HEK293 (cell line): ENCODE measurements around the gene DNASE1.

Source experiments
- CTCF ChIA-PET: fragments of 350-600 bp; formaldehyde crosslinking; extraction: SDS; loops from one replicate; lab custom pipeline; 2021; ENCODE audit warnings: antibody characterized with exemption; lab: Yijun Ruan, JAX
- POLR2A ChIA-PET: fragments of 300-600 bp; formaldehyde crosslinking; extraction: SDS; loops from one replicate; lab custom pipeline; 2020; ENCODE audit warnings: antibody characterized with exemption, inconsistent platforms; lab: Yijun Ruan, JAX
- H3K27ac ChIP-seq: fragments of 200-500 bp; sonication (Bioruptor generic); 2 replicates; pipeline ENCODE4 v1.5.1; 2014; ENCODE audit warnings: low read depth, low read length, control low read depth, inconsistent platforms; ENCODE audit errors: extremely low read depth
- H3K36me3 ChIP-seq, 2 experiments: fragments of 200-500 bp in 1 of 2; sonication (Bioruptor generic) in 1 of 2; 1 replicate in 1 of 2; 2 replicates in 1 of 2; pipeline ENCODE4 v1.5.1; 2014 to 2017; ENCODE audit warnings: inconsistent platforms in 2 of 2, low read length in 2 of 2; ENCODE audit not compliant: control insufficient read depth in 2 of 2, insufficient read depth in 1 of 2
- H3K4me1 ChIP-seq: fragments of 200-500 bp; sonication (Bioruptor generic); 2 replicates; pipeline ENCODE4 v1.5.1; 2014; ENCODE audit warnings: mild to moderate bottlenecking, low read length, inconsistent platforms; ENCODE audit not compliant: control insufficient read depth, insufficient read depth
- H3K4me3 ChIP-seq: 2 replicates; pipeline ENCODE4 v1.5.1; 2011; ENCODE audit warnings: low read depth, mild to moderate bottlenecking, control low read depth, low read length, moderate library complexity
- H3K9me3 ChIP-seq: fragments of 200-500 bp; sonication (Bioruptor generic); 2 replicates; pipeline ENCODE4 v1.5.1; 2014; ENCODE audit warnings: low read depth, low read length, inconsistent platforms; ENCODE audit not compliant: control insufficient read depth, insufficient read depth
- MEIS1 ChIP-seq: sonication (generic); formaldehyde crosslinking; IDR thresholded peaks from 2 replicates; pipeline ENCODE4 v1.8.1; 2022; ENCODE audit warnings: missing genetic modification reagents, mild to moderate bottlenecking, borderline replicate concordance
- ZNF121 ChIP-seq: fragments of 450-650 bp; formaldehyde crosslinking; IDR thresholded peaks from 2 replicates; pipeline ENCODE4 v1.5.1; 2016; ENCODE audit warnings: missing biosample characterization, missing genetic modification characterization
- ZNF211 ChIP-seq: fragments of 450-650 bp; formaldehyde crosslinking; IDR thresholded peaks from 2 replicates; pipeline ENCODE4 v1.5.1; 2016; ENCODE audit warnings: low read depth, missing biosample characterization, missing genetic modification characterization
- ZNF426 ChIP-seq: fragments of 450-650 bp; formaldehyde crosslinking; IDR thresholded peaks from 2 replicates; pipeline ENCODE4 v1.5.1; 2017; ENCODE audit warnings: missing biosample characterization, missing genetic modification characterization, mild to moderate bottlenecking, inconsistent platforms, moderate library complexity
- ZNF518A ChIP-seq: fragments of 450-650 bp; formaldehyde crosslinking; conservative IDR thresholded peaks from 2 replicates; pipeline ENCODE4 v1.5.1; 2016; ENCODE audit warnings: low read depth, missing biosample characterization, missing genetic modification characterization
- ZNF600 ChIP-seq: fragments of 450-650 bp; formaldehyde crosslinking; IDR thresholded peaks from 2 replicates; pipeline ENCODE4 v1.5.1; 2016; ENCODE audit warnings: missing biosample characterization, missing genetic modification characterization
- ZXDB ChIP-seq: fragments of 450-650 bp; formaldehyde crosslinking; IDR thresholded peaks from 2 replicates; pipeline ENCODE4 v1.5.1; 2016; ENCODE audit warnings: missing biosample characterization, missing genetic modification characterization
- TF ChIP-seq, protein P1 (sequence below): fragments of 450-650 bp; formaldehyde crosslinking; IDR thresholded peaks from 2 replicates; pipeline ENCODE4 v1.5.1; 2016; ENCODE audit warnings: missing biosample characterization, missing genetic modification characterization

Gene DNASE1

GRCh38 chr16:3672571-3673041, 18.1 kb downstream of the DNASE1 start:
- Histone ChIP-seq H3K4me3 (no peak overlapping the region), H3K27ac (no peak overlapping the region), H3K4me1 (no peaks in the 10 kb centered on the region), H3K9me3 (no peaks in the 10 kb centered on the region), H3K36me3 (peaks cover 8 to 84% of the 10 kb centered on the region in 2 experiments; a peak in 2 of 3 replicates)
- CTCF ChIA-PET: interaction anchor here (0.5 kb wide), 1 partner anchor 564 kb away, joined by 3 read pairs; no protein-coding TSS in a partner anchor
- POLR2A ChIA-PET: no interaction called here
- no peak for TF ChIP-seq ZNF211 (tag by site-specific recombination)

DNA sequence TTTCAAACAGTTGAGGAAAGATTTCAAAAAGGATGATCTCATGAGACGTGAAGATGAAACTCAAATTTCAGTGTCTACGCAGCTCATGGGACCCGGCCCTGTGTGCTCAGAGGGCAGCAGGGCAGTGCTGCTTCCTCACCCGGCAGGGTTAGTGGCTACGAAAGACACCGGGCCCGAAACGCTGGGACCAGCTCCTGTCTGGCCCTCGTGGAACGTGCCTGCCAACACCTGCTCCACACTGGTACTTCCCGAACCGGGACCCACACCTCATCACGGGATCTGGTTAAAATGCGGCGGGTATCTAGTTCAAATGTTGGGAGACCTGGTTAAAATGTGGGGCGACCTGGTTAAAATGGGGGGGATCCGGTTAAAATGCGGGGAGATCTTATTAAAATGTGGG, 18.7 kb downstream of the DNASE1 start:
- Histone ChIP-seq H3K4me3 (no peak overlapping the region), H3K27ac (no peak overlapping the region), H3K4me1 (no peaks in the 10 kb centered on the region), H3K9me3 (no peaks in the 10 kb centered on the region), H3K36me3 (peaks cover 3 to 90% of the 10 kb centered on the region in 2 experiments; a peak in 2 of 3 replicates)
- TF ChIP-seq, protein P1, sequence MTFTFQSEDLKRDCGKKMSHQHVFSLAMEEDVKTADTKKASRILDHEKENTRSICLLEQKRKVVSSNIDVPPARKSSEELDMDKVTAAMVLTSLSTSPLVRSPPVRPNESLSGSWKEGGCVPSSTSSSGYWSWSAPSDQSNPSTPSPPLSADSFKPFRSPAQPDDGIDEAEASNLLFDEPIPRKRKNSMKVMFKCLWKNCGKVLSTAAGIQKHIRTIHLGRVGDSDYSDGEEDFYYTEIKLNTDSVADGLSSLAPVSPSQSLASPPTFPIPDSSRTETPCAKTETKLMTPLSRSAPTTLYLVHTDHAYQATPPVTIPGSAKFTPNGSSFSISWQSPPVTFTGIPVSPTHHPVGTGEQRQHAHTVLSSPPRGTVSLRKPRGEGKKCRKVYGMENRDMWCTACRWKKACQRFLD: no peak
- no peak for TF ChIP-seq MEIS1 (CRISPR knock-in tag)
- no peak for TF ChIP-seq ZNF426 (tag by site-specific recombination)
- CTCF ChIA-PET: no interaction called here
- POLR2A ChIA-PET: no interaction called here

- H3K4me1 ChIP-seq: no peaks in the 10 kb centered on the region
- no peak overlapping the region for H3K27ac ChIP-seq
- no peak overlapping the region for H3K4me3 ChIP-seq
- H3K36me3 ChIP-seq: peaks cover under 1 to 89% of the 10 kb centered on the region in 2 experiments; a peak in 2 of 3 replicates
- ChIA-PET CTCF (interaction anchor here (0.9 kb wide), 1 partner anchor 9 kb away, joined by 3 read pairs; no protein-coding TSS in a partner anchor), POLR2A (no interaction called here)
- H3K9me3 ChIP-seq: no peaks in the 10 kb centered on the region
- TF ChIP-seq ZNF121 (tag by site-specific recombination) (peak; percentile 88), ZNF518A (no peak)
Measured at GRCh38 chr16:3673676-3674377, 19.3 kb downstream of the DNASE1 start.

GRCh38 chr16:3674513-3675295, 20.2 kb downstream of the DNASE1 start:
- ChIA-PET POLR2A (no interaction called here), CTCF (interaction anchor here (0.6 to 1.2 kb wide), 3 partner anchors 8 to 21 kb away, joined by 3 read pairs; no protein-coding TSS in a partner anchor)
- no peaks in the 10 kb centered on the region for H3K4me1 ChIP-seq
- H3K4me3 ChIP-seq: no peak overlapping the region
- H3K27ac ChIP-seq: no peak overlapping the region
- no peaks in the 10 kb centered on the region for H3K9me3 ChIP-seq
- peaks cover 6 to 92% of the 10 kb centered on the region in 2 experiments; a peak in 2 of 3 replicates for H3K36me3 ChIP-seq
- TF ChIP-seq ZNF600 (tag by site-specific recombination): peak; percentile 43; the same call in 1 of the 2 replicates
- no peak for TF ChIP-seq ZXDB (tag by site-specific recombination)
